NCI-H1105 (cell line): Measurements from ENCODE around the gene COG8.
"Not testable (repeated sequence)": the region's sequence is repeated elsewhere in the genome, so short reads cannot be mapped to it uniquely, and the experiment has no call there.

Source experiments
- DNase-seq: peaks from one replicate; lab custom pipeline; 2025; lab: John Stamatoyannopoulos, UW

COG8 gene

GRCh38 chr16:69339289-69340094 is at the start of gene COG8, which contains the start of gene NIP7:
TSS of gene COG8 (minus strand) at chr16:69339564. CDS start at chr16:69339552, 12 bp downstream.
TSS of gene NIP7 (plus strand) at chr16:69339772. CDS start at chr16:69339830, 58 bp downstream.
- peak; percentile 86 for DNase-seq

GRCh38 chr16:69386596-69386995 is 47.2 kb upstream of the COG8 start:
- no peak for DNase-seq

- no peak for DNase-seq
Observed at GRCh38 chr16:69384974-69385373, 45.6 kb upstream of the COG8 start.

- no peak for DNase-seq
Observed at GRCh38 chr16:69382421-69382820, 43.1 kb upstream of the COG8 start.

- no peak for DNase-seq
Observed at GRCh38 chr16:69381231-69381630, 41.9 kb upstream of the COG8 start.

- no peak for DNase-seq
Observed at GRCh38 chr16:69378760-69379159, 39.4 kb upstream of the COG8 start.

GRCh38 chr16:69378036-69378435 is 38.7 kb upstream of the COG8 start:
- no peak for DNase-seq

GRCh38 chr16:69376393-69377059 is 37.2 kb upstream of the COG8 start:
- no peak for DNase-seq

- no peak for DNase-seq
Observed at GRCh38 chr16:69373019-69373418, 33.7 kb upstream of the COG8 start.

GRCh38 chr16:69371564-69371963 is 32.2 kb upstream of the COG8 start:
- no peak for DNase-seq

- no peak for DNase-seq
Observed at GRCh38 chr16:69368866-69369265, 29.5 kb upstream of the COG8 start.

- no peak for DNase-seq
Observed at GRCh38 chr16:69367980-69368379, 28.6 kb upstream of the COG8 start.

GRCh38 chr16:69366431-69366830 is 27.1 kb upstream of the COG8 start:
- DNase-seq = no peak

GRCh38 chr16:69365901-69366300 is 26.5 kb upstream of the COG8 start:
- no peak for DNase-seq

GRCh38 chr16:69364088-69364487 is 24.7 kb upstream of the COG8 start:
- DNase-seq = no peak

- DNase-seq = no peak
Observed at GRCh38 chr16:69363281-69363717, 23.9 kb upstream of the COG8 start.

GRCh38 chr16:69360070-69360469 is 20.7 kb upstream of the COG8 start:
- not testable (repeated sequence) for DNase-seq

GRCh38 chr16:69351309-69352027 is 12.1 kb upstream of the COG8 start, which contains the start of gene TMED6:
TSS of gene TMED6 (minus strand) at chr16:69351786. CDS start at chr16:69351753, 33 bp downstream.
- no peak for DNase-seq

GRCh38 chr16:69350536-69351133 is 11.3 kb upstream of the COG8 start:
- DNase-seq = no peak

- no peak for DNase-seq
Observed at GRCh38 chr16:69349536-69349935, 10.2 kb upstream of the COG8 start.

- no peak for DNase-seq
Observed at GRCh38 chr16:69348222-69348621, 8.9 kb upstream of the COG8 start.

- DNase-seq = no peak
Observed at GRCh38 chr16:69346683-69347082, 7.3 kb upstream of the COG8 start.
